ENCODE data around the gene PARP16. TPM values are rescaled to one million over a fixed set of nuclear protein-coding genes. Genes with fewer than 3 reads are reported as not detected.

Gene PARP16
- total RNA-seq, 1 donor from 2014 or later: 14.7 TPM

GRCh38 chr15:65209701-65210643 lies 76.7 kb downstream of the PARP16 start:
- intact Hi-C loops (cut with micrococcal nuclease): no loop called here

GRCh38 chr15:65208647-65209046 lies 78.0 kb downstream of the PARP16 start:
- intact Hi-C loops (cut with micrococcal nuclease): no loop called here

Other genes with a start within 250 kb of the PARP16 start
- not detected in 2 replicates for gene SLC51B, start 241.5 kb downstream of the PARP16 start, total RNA-seq
- not detected in 2 replicates for gene RASL12, start 218.9 kb downstream of the PARP16 start, total RNA-seq
- not detected in 2 replicates for gene KBTBD13, start 210.1 kb downstream of the PARP16 start, total RNA-seq
- 5.9 and 6.5 TPM in 2 replicates for gene UBAP1L, start 171.7 kb downstream of the PARP16 start, total RNA-seq
- 41.8 and 43.2 TPM in 2 replicates for gene PDCD7, start 153.1 kb downstream of the PARP16 start, total RNA-seq
- gene CLPX, start 101.5 kb downstream of the PARP16 start, total RNA-seq: 42.0 and 44.3 TPM in 2 replicates
- 0.07 TPM in 2 replicates for gene CILP, start 75.4 kb downstream of the PARP16 start, total RNA-seq
- gene RNU5A-1, start 9.2 kb upstream of the PARP16 start, total RNA-seq: not detected in 2 replicates
- not detected in 2 replicates for gene RNU5B-1, start 17.8 kb upstream of the PARP16 start, total RNA-seq
- not detected in 2 replicates for gene IGDCC3, start 91.1 kb upstream of the PARP16 start, total RNA-seq
- 0.16 TPM in 1 of 2 replicates, not detected in the other for gene IGDCC4, start 136.1 kb upstream of the PARP16 start, total RNA-seq
- 41.3 and 42.0 TPM in 2 replicates for gene DPP8, start 230.8 kb upstream of the PARP16 start, total RNA-seq
- gene HACD3, start 243.6 kb upstream of the PARP16 start, total RNA-seq: 35.6 and 36.8 TPM in 2 replicates

Data from T-helper 2 cell treated with Interferon-gamma antibody and Interleukin-4, amounts not matched to agents 100 ng/mL and 5 ng/mL, for 36 hours (primary cell).